ENCODE results near the gene TMEM183A. TPM values are rescaled to one million over a fixed set of nuclear protein-coding genes. Genes with fewer than 3 reads are reported as not detected.

Gene TMEM183A
- total and polyA plus RNA-seq, 10 of the 15 experiments (the other 5 are each of a cell fraction or from before 2014, with no cell fraction given) = 12.3 to 103 (median 66.3) TPM

GRCh38 chr1:203049077-203049476 lies 41.9 kb downstream of the TMEM183A start:
- no TSS peak for BruUV-seq (replicated peaks)
- Histone ChIP-seq H3K79me2 (ENCODE audit: control insufficient read depth, insufficient read depth, low read length) (no peaks in the 10 kb centered on the region), H3K4me1 (ENCODE audit: control insufficient read depth, insufficient read depth, low read length) (no peaks in the 10 kb centered on the region), H3K27me3 (replicated peaks in 1 of 2; ENCODE audit: control insufficient read depth in 2 of 2, insufficient read depth in 2 of 2, low read length in 1 of 2) (peaks cover 0 to 2% of the 10 kb centered on the region in 2 experiments; a peak in 1 of 4 replicates), H4K20me1 (ENCODE audit: control insufficient read depth, insufficient read depth) (no peaks in the 10 kb centered on the region), H3K27ac (ENCODE audit: control insufficient read depth, insufficient read depth) (no peak overlapping the region), H3K36me3 (ENCODE audit: control insufficient read depth in 2 of 2, insufficient read depth in 2 of 2, low read length in 1 of 2) (no peaks in the 10 kb centered on the region), H2AFZ (ENCODE audit: control insufficient read depth, low read depth, low read length) (no peak overlapping the region), H3K4me3 (no peak overlapping the region), H3K9me3 (replicated peaks; ENCODE audit: control insufficient read depth, insufficient read depth, low read length) (no peaks in the 10 kb centered on the region), H3K4me2 (ENCODE audit: control insufficient read depth, insufficient read depth) (no peak overlapping the region), H3K9ac (ENCODE audit: control insufficient read depth, insufficient read depth, low read length) (no peak overlapping the region)
- ChIA-PET POLR2A (no interaction called here), SMC1A (ENCODE audit: uncharacterized antibody, unreplicated experiment) (no interaction called here), RAD21 (ENCODE audit: unreplicated experiment) (no interaction called here), CTCF (no interaction called here)
- in situ Hi-C loops (cut with MboI) = no loop called here
- DNase-seq (ENCODE audit: low read depth, low spot score) = no peak
- no peak for FAIRE-seq
- intact Hi-C loops (cut with micrococcal nuclease; ENCODE audit: unreplicated experiment) = no loop called here
- WGBS (ENCODE audit: insufficient coverage, insufficient replicate concordance, low lambda C conversion rate, missing lambda C conversion rate) = 56% methylated on average over 4 of the region's 4 CpGs
- no peak for ATAC-seq
- TF ChIP-seq IKZF2 (IDR thresholded peaks at IDR 0.05) = no peak
- no peak for TF ChIP-seq CHD4 (IDR thresholded peaks at IDR 0.05)
- no peak for TF ChIP-seq ZBED1 (IDR thresholded peaks at IDR 0.05; ENCODE audit: borderline replicate concordance)
- TF ChIP-seq SUPT20H (IDR thresholded peaks at IDR 0.05; ENCODE audit: borderline replicate concordance, control insufficient read depth, low read depth, low read length) = no peak
- TF ChIP-seq EZH2 (IDR thresholded peaks at IDR 0.05; ENCODE audit: borderline replicate concordance, control insufficient read depth, low read depth, low read length) = no peak
- TF ChIP-seq, protein P1, sequence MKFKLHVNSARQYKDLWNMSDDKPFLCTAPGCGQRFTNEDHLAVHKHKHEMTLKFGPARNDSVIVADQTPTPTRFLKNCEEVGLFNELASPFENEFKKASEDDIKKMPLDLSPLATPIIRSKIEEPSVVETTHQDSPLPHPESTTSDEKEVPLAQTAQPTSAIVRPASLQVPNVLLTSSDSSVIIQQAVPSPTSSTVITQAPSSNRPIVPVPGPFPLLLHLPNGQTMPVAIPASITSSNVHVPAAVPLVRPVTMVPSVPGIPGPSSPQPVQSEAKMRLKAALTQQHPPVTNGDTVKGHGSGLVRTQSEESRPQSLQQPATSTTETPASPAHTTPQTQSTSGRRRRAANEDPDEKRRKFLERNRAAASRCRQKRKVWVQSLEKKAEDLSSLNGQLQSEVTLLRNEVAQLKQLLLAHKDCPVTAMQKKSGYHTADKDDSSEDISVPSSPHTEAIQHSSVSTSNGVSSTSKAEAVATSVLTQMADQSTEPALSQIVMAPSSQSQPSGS (IDR thresholded peaks at IDR 0.05; ENCODE audit: low read length) = no peak
- TF ChIP-seq, protein P2, sequence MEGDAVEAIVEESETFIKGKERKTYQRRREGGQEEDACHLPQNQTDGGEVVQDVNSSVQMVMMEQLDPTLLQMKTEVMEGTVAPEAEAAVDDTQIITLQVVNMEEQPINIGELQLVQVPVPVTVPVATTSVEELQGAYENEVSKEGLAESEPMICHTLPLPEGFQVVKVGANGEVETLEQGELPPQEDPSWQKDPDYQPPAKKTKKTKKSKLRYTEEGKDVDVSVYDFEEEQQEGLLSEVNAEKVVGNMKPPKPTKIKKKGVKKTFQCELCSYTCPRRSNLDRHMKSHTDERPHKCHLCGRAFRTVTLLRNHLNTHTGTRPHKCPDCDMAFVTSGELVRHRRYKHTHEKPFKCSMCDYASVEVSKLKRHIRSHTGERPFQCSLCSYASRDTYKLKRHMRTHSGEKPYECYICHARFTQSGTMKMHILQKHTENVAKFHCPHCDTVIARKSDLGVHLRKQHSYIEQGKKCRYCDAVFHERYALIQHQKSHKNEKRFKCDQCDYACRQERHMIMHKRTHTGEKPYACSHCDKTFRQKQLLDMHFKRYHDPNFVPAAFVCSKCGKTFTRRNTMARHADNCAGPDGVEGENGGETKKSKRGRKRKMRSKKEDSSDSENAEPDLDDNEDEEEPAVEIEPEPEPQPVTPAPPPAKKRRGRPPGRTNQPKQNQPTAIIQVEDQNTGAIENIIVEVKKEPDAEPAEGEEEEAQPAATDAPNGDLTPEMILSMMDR (IDR thresholded peaks at IDR 0.05 in 2 of 3, conservative IDR thresholded peaks at IDR 0.05 in 1 of 3; ENCODE audit: control insufficient read depth in 2 of 3, extremely low read depth in 1 of 3, insufficient read depth in 1 of 3, low read depth in 3 of 3, low read length in 3 of 3) = no peak

Data from GM12878 (cell line).